Activated T-helper 17 cell treated with anti-CD3 and anti-CD28 coated beads, Interleukin-2, amount 50 U/mL, for 72 hours (primary cell): ENCODE measurements around the gene C1QTNF8. TPM values are rescaled to one million over a fixed set of nuclear protein-coding genes. Genes with fewer than 3 reads are reported as not detected.
A peak's percentile ranks its signal among the peaks of the same experiment; 100 is the strongest.

Source experiments
- ATAC-seq: fragments of 150-1000 bp; cut with Tn5 transposase; replicated peaks from 2 replicates; pipeline ENCODE4 v1.10.0; 2021; ENCODE audit warnings: mild to moderate bottlenecking, moderate library complexity
- H3K27ac Mint-ChIP-seq: one replicate; pipeline ENCODE4 v1.8.0; 2022; ENCODE audit warnings: mixed read lengths
- H3K27me3 Mint-ChIP-seq: one replicate; pipeline ENCODE4 v1.8.0; 2022; ENCODE audit warnings: mixed read lengths
- H3K36me3 Mint-ChIP-seq: one replicate; pipeline ENCODE4 v1.8.0; 2022; ENCODE audit warnings: low read depth, mild to moderate bottlenecking, mixed read lengths
- H3K4me1 Mint-ChIP-seq: one replicate; pipeline ENCODE4 v1.8.0; 2022; ENCODE audit warnings: mixed read lengths
- H3K4me3 Mint-ChIP-seq: one replicate; pipeline ENCODE4 v1.8.0; 2022; ENCODE audit warnings: mild to moderate bottlenecking, mixed read lengths
- H3K9me3 Mint-ChIP-seq: one replicate; pipeline ENCODE4 v1.8.0; 2022; ENCODE audit warnings: mixed read lengths
- total RNA-seq, 2 donors: library from RNA; stranded (reverse); gene quantifications; one replicate each; pipeline ENCODE4 v1.2.3, GENCODE V29; 2022

The C1QTNF8 gene
- total RNA-seq, 2 donors from 2014 or later = not detected

DNA sequence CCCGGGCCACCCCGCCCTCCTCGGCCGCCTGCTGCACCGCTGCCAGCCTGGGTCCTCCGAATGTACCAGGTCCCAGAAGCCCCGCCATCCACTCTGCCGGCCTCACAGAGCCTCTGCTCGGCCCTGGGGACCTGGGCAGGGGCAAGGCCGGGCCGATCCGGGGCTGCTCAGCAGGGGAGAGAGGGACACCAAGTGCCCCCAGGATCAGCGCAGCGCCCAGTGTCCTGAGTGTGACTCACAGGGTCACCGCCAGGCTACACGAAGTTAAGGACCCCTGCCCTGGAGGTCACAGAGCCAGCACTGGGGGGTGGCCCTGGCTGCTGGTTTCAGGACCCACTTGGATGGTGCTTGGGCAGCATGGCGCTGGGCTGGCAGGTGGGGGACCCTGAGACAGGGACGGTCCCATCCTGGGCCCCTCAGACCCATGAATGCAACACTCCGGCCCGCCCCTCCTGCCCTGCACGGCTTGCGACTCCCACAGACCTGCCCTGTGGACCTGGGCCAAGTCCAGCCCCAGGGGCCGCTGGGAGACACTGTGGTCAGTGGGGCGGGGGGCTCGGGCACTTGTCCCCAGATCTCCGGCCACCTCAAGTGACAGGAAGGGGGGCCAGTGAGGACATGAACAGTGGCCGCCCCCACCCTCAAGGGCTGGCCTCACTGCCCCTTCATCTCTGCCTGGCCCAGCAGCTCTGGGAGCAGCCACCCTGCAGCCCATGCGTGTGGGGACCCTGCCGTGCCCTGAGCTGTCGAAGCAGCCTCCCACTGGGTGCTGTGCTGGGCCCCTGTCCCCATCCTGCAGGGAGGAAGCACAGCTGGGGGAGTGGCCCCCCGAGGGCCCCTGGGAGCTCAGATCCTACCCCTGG lies 46.7 kb downstream of the C1QTNF8 start:
- H3K36me3 Mint-ChIP-seq = no peaks in the 10 kb centered on the region
- no peaks in the 10 kb centered on the region for H3K9me3 Mint-ChIP-seq
- H3K27me3 Mint-ChIP-seq = no peaks in the 10 kb centered on the region
- no peak overlapping the region for H3K27ac Mint-ChIP-seq
- no peaks in the 10 kb centered on the region for H3K4me1 Mint-ChIP-seq
- ATAC-seq = no peak
- H3K4me3 Mint-ChIP-seq = no peak overlapping the region

DNA sequence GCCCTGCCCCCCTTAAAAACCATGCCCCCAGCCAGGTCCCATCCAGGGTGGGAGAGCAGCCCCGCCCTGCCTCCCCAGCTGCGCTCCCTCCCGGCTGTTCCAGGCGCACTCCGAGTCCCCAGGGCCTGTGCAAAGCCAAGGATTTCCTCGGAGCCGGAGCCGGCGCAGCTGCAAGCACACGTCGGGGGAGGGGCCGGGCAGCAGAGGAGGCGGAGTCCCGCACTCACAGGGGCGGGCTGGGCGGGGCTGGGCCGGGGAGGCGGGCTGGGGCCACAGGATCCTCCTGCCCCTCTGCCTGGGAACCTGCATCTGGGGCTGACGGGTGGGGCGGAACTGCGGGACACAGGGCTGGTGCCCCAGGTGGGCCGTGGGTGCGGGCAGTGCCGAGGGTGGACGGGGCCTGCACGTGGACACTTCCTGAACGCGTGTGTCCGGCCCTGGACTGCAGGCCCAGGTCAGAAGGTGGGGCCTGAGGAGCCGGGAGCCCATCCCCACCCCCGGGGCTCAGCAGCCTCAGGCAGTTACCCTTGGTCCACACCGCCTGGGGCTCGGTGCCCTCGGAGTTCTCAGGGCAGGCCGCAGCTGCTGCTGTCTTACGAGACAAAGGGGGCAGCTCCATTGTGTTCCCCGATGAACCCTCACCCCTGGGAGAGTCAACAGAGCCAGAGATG lies 47.5 kb downstream of the C1QTNF8 start:
- no peaks in the 10 kb centered on the region for H3K4me1 Mint-ChIP-seq
- peak; percentile 21 for ATAC-seq
- no peak overlapping the region for H3K4me3 Mint-ChIP-seq
- H3K27me3 Mint-ChIP-seq = no peaks in the 10 kb centered on the region
- H3K36me3 Mint-ChIP-seq = no peaks in the 10 kb centered on the region
- H3K9me3 Mint-ChIP-seq = no peaks in the 10 kb centered on the region
- H3K27ac Mint-ChIP-seq = no peak overlapping the region

- H3K9me3 Mint-ChIP-seq = no peaks in the 10 kb centered on the region
- no peaks in the 10 kb centered on the region for H3K36me3 Mint-ChIP-seq
- no peaks in the 10 kb centered on the region for H3K4me1 Mint-ChIP-seq
- ATAC-seq = no peak
- H3K27ac Mint-ChIP-seq = no peak overlapping the region
- H3K4me3 Mint-ChIP-seq = no peak overlapping the region
- H3K27me3 Mint-ChIP-seq = no peaks in the 10 kb centered on the region
Observed at GRCh38 chr16:1047801-1048200, 48.2 kb downstream of the C1QTNF8 start.

GRCh38 chr16:1047123-1047522 lies 48.9 kb downstream of the C1QTNF8 start:
- Mint-ChIP-seq H3K4me1 (no peaks in the 10 kb centered on the region), H3K36me3 (no peaks in the 10 kb centered on the region), H3K27ac (no peak overlapping the region), H3K4me3 (no peak overlapping the region), H3K9me3 (no peaks in the 10 kb centered on the region), H3K27me3 (no peaks in the 10 kb centered on the region)
- no peak for ATAC-seq

DNA sequence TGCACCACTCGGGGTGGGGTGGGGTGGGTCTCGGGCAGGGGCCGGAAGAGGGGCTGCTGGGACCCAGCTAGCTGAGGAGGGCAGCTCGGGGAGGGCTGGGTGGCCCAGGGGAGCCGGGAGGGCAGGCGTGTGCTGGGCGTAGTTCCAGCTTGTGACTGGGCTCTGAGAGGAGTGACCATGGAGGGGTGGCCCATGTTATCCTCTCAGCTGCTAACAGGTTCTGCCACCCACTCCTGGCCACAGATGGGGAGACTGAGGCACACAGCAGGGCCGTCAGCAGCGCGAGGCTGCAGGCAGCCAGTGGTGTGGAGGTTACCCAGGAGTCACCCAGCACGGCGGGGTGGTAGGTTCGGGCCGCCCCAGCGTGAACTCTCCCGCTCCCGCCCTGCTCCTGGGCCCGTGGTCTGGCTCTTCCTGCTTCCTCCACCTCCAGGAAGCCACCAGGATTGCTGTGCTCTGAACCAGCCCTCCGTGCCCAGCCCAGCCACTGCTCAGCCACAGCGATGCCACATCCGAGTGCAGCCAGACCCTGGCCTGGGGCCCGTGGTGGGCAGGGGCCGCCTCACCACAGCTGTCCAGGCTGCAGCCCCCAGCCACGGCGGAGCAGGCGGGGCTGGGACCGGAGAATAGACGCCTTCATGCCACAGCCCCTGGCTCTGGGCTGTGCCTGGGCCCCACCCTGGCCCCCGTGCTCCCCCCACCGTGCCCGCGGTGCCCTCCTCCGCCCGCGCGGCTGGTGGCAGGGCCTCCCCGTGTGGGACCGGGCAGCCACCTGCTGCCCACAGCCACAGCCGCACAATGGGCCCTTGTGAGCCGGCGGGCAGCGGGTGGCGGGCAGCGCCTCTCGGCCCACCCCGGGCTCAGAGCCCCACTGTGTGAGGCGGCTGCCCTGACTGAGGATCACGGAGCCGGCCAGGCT lies 49.8 kb downstream of the C1QTNF8 start:
- H3K4me3 Mint-ChIP-seq = no peak overlapping the region
- no peaks in the 10 kb centered on the region for H3K36me3 Mint-ChIP-seq
- no peaks in the 10 kb centered on the region for H3K27me3 Mint-ChIP-seq
- no peak overlapping the region for H3K27ac Mint-ChIP-seq
- ATAC-seq = no peak
- H3K9me3 Mint-ChIP-seq = no peaks in the 10 kb centered on the region
- H3K4me1 Mint-ChIP-seq = no peaks in the 10 kb centered on the region

- no peak for ATAC-seq
- H3K4me1 Mint-ChIP-seq = no peaks in the 10 kb centered on the region
- H3K9me3 Mint-ChIP-seq = no peaks in the 10 kb centered on the region
- no peak overlapping the region for H3K4me3 Mint-ChIP-seq
- H3K36me3 Mint-ChIP-seq = no peaks in the 10 kb centered on the region
- no peak overlapping the region for H3K27ac Mint-ChIP-seq
- H3K27me3 Mint-ChIP-seq = no peaks in the 10 kb centered on the region
Observed at GRCh38 chr16:1045310-1045992, 50.6 kb downstream of the C1QTNF8 start.

- ATAC-seq = no peak
- H3K36me3 Mint-ChIP-seq = no peaks in the 10 kb centered on the region
- no peaks in the 10 kb centered on the region for H3K4me1 Mint-ChIP-seq
- H3K27me3 Mint-ChIP-seq = no peaks in the 10 kb centered on the region
- H3K27ac Mint-ChIP-seq = no peak overlapping the region
- no peak overlapping the region for H3K4me3 Mint-ChIP-seq
- H3K9me3 Mint-ChIP-seq = no peaks in the 10 kb centered on the region
Observed at GRCh38 chr16:1044460-1045309, 51.4 kb downstream of the C1QTNF8 start.

DNA sequence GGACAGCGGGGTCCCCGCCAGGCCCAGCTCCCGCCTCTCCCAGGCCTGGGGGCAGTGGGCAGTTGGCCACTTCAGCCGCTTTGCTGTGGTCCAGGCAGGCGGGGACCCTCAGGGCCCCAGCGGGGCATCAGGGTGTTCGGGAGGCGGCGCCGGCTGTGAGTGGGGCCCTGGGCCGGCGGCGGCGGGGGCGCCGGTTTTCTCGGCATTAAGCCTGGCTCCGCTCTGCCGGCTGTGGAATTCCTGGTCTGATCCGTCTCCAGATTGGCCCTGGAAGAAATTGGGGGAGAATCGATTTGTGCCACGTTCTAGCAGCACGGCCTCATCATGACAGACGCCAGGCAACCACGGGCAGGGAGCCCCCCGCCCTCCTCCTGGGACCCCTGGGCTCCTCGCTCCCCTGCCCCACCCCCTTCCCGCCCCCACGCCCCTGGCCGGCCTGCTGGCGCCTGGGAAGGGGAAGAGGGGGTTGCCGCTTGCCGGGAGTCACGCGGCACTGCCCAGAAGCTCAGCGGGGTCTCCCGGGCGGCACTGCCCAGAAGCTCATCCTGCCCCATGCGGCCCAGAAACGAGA lies 52.1 kb downstream of the C1QTNF8 start:
- H3K27me3 Mint-ChIP-seq = no peaks in the 10 kb centered on the region
- H3K36me3 Mint-ChIP-seq = no peaks in the 10 kb centered on the region
- no peak for ATAC-seq
- no peak overlapping the region for H3K4me3 Mint-ChIP-seq
- H3K27ac Mint-ChIP-seq = no peak overlapping the region
- no peaks in the 10 kb centered on the region for H3K9me3 Mint-ChIP-seq
- H3K4me1 Mint-ChIP-seq = no peaks in the 10 kb centered on the region

- Mint-ChIP-seq H3K27me3 (no peaks in the 10 kb centered on the region), H3K4me1 (no peaks in the 10 kb centered on the region), H3K4me3 (no peak overlapping the region), H3K27ac (no peak overlapping the region), H3K36me3 (no peaks in the 10 kb centered on the region), H3K9me3 (no peaks in the 10 kb centered on the region)
- ATAC-seq = no peak
Observed at GRCh38 chr16:1042866-1043265, 53.2 kb downstream of the C1QTNF8 start.

GRCh38 chr16:1042049-1042744 lies 53.8 kb downstream of the C1QTNF8 start:
- H3K4me1 Mint-ChIP-seq = no peaks in the 10 kb centered on the region
- no peaks in the 10 kb centered on the region for H3K9me3 Mint-ChIP-seq
- ATAC-seq = no peak
- H3K27me3 Mint-ChIP-seq = no peaks in the 10 kb centered on the region
- no peak overlapping the region for H3K4me3 Mint-ChIP-seq
- H3K27ac Mint-ChIP-seq = no peak overlapping the region
- H3K36me3 Mint-ChIP-seq = no peaks in the 10 kb centered on the region

DNA sequence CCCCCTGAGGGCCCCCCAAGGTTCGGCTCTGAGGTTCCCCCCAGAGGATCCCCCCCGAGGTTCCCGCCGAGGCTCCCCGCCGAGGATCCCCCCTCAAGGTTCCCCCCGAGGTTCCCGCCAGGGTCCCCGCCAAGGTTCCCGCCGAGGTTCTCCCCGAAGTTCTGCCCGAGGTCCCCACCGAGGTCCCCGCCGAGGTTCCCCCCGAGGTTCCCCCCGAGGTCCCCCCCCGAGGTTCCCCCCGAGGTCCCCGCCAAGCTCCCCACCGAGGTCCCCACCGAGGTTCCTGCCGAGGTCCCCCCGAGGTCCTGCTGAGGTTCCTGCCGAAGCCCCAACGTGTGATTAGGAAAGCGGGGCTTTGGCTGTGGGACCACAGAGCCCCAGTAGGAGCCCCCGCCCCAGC lies 55.7 kb downstream of the C1QTNF8 start:
- no peaks in the 10 kb centered on the region for H3K36me3 Mint-ChIP-seq
- no peaks in the 10 kb centered on the region for H3K9me3 Mint-ChIP-seq
- H3K27me3 Mint-ChIP-seq = no peaks in the 10 kb centered on the region
- H3K4me3 Mint-ChIP-seq = no peak overlapping the region
- H3K27ac Mint-ChIP-seq = no peak overlapping the region
- no peak for ATAC-seq
- no peaks in the 10 kb centered on the region for H3K4me1 Mint-ChIP-seq

DNA sequence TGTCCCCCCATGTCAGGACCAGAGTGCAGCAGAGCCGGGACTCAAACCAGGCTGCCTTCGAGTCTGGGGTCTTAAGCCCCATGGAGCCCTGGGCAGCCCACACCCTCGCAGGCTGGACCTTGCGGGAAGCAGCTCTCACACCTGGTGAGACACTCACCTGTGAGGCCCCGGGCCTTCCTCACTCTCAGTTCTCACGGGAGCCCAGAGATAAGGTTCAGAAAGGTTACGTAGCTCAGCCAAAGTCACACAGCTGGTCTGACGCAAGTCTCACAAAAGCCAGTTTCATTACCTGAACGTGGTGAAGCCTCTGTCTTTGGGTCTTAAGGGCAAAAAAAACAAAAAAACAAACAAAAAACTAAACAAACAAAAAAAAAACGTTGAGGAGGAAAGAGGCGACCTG lies 56.3 kb downstream of the C1QTNF8 start:
- no peak for ATAC-seq
- no peaks in the 10 kb centered on the region for H3K9me3 Mint-ChIP-seq
- no peaks in the 10 kb centered on the region for H3K27me3 Mint-ChIP-seq
- H3K27ac Mint-ChIP-seq = no peak overlapping the region
- H3K4me3 Mint-ChIP-seq = no peak overlapping the region
- H3K36me3 Mint-ChIP-seq = no peaks in the 10 kb centered on the region
- no peaks in the 10 kb centered on the region for H3K4me1 Mint-ChIP-seq

DNA sequence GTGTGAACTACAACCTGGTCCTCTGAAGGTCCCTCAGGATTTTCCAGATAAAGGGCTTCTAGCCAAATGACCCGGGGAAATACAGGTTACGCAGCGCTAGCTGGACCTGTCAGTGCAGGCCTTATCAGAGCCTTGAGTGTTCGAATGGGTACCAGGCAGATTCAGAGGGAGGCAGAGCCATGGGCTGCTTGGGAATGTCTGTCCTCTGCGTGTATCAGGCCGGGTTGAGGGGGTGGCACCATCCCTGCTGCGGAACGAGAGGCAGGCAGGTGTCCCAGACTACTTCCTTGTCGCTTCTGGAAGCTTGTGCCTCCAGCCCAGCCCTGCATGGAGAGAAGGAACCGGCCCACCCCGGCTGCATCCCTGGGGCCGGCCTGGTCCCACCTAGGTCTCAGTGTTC lies 57.1 kb downstream of the C1QTNF8 start:
- ATAC-seq = no peak
- no peaks in the 10 kb centered on the region for H3K27me3 Mint-ChIP-seq
- no peak overlapping the region for H3K27ac Mint-ChIP-seq
- no peaks in the 10 kb centered on the region for H3K36me3 Mint-ChIP-seq
- H3K9me3 Mint-ChIP-seq = no peaks in the 10 kb centered on the region
- H3K4me1 Mint-ChIP-seq = no peaks in the 10 kb centered on the region
- H3K4me3 Mint-ChIP-seq = no peak overlapping the region
